Measurements from ENCODE around the gene BCL2L11.

DNA sequence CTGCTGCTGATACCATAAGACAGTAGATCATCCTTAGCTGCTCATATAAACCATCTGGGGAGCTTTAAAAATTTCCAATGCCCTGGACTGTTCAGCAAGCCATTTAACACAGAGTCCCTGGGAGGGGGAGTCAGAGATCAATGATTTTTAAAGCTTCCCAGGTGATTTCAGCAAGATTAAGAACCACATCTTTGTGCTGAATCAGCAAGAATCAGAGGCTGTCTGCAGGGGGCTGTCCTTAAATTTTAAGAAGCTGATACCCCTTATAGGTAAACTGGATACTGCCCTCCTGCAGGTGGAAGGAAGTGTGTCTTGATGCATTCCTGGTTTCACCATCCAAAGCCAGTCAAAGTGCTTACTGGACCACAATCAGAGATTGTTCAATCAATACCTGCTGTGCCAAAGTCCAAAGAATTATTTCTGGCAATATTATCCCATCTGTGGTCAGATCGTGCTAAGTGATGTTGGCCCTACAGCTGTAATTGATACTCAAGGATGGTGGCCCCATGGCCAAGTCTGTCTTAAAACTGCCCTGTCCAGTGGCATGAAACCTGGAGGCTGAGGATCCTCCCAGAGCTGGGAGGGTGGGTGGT lies 72.2 kb downstream of the BCL2L11 start:
- TF ChIP-seq, protein P1, sequence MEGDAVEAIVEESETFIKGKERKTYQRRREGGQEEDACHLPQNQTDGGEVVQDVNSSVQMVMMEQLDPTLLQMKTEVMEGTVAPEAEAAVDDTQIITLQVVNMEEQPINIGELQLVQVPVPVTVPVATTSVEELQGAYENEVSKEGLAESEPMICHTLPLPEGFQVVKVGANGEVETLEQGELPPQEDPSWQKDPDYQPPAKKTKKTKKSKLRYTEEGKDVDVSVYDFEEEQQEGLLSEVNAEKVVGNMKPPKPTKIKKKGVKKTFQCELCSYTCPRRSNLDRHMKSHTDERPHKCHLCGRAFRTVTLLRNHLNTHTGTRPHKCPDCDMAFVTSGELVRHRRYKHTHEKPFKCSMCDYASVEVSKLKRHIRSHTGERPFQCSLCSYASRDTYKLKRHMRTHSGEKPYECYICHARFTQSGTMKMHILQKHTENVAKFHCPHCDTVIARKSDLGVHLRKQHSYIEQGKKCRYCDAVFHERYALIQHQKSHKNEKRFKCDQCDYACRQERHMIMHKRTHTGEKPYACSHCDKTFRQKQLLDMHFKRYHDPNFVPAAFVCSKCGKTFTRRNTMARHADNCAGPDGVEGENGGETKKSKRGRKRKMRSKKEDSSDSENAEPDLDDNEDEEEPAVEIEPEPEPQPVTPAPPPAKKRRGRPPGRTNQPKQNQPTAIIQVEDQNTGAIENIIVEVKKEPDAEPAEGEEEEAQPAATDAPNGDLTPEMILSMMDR (conservative IDR thresholded peaks at IDR 0.05 in 1 of 2, IDR thresholded peaks at IDR 0.05 in 1 of 2; ENCODE audit: extremely low read depth in 1 of 2, insufficient read depth in 1 of 2, low read depth in 1 of 2, low read length in 2 of 2), result no peak
- no peak for TF ChIP-seq EZH2 (IDR thresholded peaks at IDR 0.05; ENCODE audit: borderline replicate concordance, low read length)

All from mammary epithelial cell (primary cell).